Measurements from ENCODE around the gene ROBO1.

DNA sequence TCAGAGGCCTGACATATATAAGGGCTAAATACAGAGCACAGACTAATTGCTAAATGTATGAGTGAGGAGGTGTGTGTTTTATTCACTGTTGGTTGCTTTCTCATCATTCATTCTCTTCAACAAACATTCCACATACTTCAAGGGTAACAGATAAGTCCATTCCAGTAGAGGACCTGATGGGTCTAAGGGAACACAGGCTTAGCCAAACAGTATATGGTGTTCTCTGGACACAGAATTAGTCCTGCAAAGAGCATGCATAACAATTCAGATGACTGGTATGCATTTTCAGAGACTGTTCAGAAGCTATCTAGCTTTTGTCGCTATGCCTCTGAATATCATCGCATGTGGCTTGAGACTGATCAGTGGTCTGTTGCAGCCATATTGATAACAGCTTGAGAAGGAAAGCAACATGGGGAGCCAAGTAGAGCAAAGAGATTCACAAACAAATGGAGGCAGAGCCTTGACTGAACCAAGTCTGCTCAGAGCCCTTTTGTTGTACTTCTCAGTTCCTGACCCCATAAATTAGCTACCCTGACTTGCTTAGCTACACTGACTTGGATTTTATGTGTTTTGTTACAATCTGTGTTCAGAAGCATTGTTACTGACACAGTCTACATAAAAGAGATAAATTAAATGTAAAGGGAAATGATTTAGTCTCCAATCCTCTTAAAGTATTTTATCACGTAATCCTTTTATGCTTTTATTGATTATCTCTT, 1178.7 kb downstream of the ROBO1 start:
- TF ChIP-seq, protein P1, sequence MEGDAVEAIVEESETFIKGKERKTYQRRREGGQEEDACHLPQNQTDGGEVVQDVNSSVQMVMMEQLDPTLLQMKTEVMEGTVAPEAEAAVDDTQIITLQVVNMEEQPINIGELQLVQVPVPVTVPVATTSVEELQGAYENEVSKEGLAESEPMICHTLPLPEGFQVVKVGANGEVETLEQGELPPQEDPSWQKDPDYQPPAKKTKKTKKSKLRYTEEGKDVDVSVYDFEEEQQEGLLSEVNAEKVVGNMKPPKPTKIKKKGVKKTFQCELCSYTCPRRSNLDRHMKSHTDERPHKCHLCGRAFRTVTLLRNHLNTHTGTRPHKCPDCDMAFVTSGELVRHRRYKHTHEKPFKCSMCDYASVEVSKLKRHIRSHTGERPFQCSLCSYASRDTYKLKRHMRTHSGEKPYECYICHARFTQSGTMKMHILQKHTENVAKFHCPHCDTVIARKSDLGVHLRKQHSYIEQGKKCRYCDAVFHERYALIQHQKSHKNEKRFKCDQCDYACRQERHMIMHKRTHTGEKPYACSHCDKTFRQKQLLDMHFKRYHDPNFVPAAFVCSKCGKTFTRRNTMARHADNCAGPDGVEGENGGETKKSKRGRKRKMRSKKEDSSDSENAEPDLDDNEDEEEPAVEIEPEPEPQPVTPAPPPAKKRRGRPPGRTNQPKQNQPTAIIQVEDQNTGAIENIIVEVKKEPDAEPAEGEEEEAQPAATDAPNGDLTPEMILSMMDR (IDR thresholded peaks at IDR 0.05), result no peak
- no peak for TF ChIP-seq ZFX (IDR thresholded peaks at IDR 0.05; ENCODE audit: borderline replicate concordance)
